H1 (cell line): Measurements from ENCODE around the gene CELF4. TPM values are rescaled to one million over a fixed set of nuclear protein-coding genes. Genes with fewer than 3 reads are reported as not detected.

Source experiments
- CTCF ChIA-PET: fragments of 300-600 bp; sonication (Branson Sonifier 250); formaldehyde crosslinking; loops from one replicate; lab custom pipeline; 2021; ENCODE audit not compliant: partially characterized antibody; lab: Charles Lee
- POLR2A ChIA-PET: fragments of 300-600 bp; sonication (Branson Sonifier 250); formaldehyde crosslinking; loops from one replicate; lab custom pipeline; 2021; ENCODE audit warnings: inconsistent platforms; ENCODE audit not compliant: partially characterized antibody; lab: Charles Lee
- DNase-seq, 2 experiments: peaks; one replicate each; pipeline versions ENCODE4 v3.0.0 to v3.0.0-alpha.2; 2010 to 2022; ENCODE audit warnings: low spot score in 2 of 2, low read depth in 1 of 2, mixed read lengths in 1 of 2
- FAIRE-seq: peaks from 2 replicates; lab custom pipeline; 2011; peaks lifted over from hg19 to GRCh38; lab: Jason Lieb, UNC
- H2AFZ ChIP-seq: 2 replicates; pipeline ENCODE4 v1.8.1; 2012; ENCODE audit warnings: low read length, inconsistent platforms
- H2AK5ac ChIP-seq: 2 replicates; pipeline ENCODE4 v1.6.1; 2013; ENCODE audit warnings: low read depth, low read length
- H2BK120ac ChIP-seq: replicated peaks from 2 replicates; pipeline ENCODE3; 2013; ENCODE audit warnings: low read depth, low read length, inconsistent platforms
- H2BK12ac ChIP-seq: 2 replicates; pipeline ENCODE4 v1.6.1; 2013; ENCODE audit warnings: low read depth, low read length
- H2BK15ac ChIP-seq: 2 replicates; pipeline ENCODE4 v1.6.1; 2013; ENCODE audit warnings: low read length
- H2BK20ac ChIP-seq: 2 replicates; pipeline ENCODE4 v1.6.1; 2013; ENCODE audit warnings: low read length
- H2BK5ac ChIP-seq: 2 replicates; pipeline ENCODE4 v1.6.1; 2013; ENCODE audit warnings: low read depth, low read length
- H3K14ac ChIP-seq: 2 replicates; pipeline ENCODE4 v1.6.1; 2013; ENCODE audit warnings: inconsistent platforms; ENCODE audit not compliant: insufficient read length
- H3K18ac ChIP-seq: 2 replicates; pipeline ENCODE4 v1.6.1; 2013; ENCODE audit warnings: low read length; ENCODE audit errors: extremely low read depth
- H3K23ac ChIP-seq: 2 replicates; pipeline ENCODE4 v1.6.1; 2013; ENCODE audit warnings: inconsistent platforms; ENCODE audit not compliant: insufficient read length
- H3K23me2 ChIP-seq: 2 replicates; pipeline ENCODE4 v1.6.1; 2013; ENCODE audit warnings: low read depth, low read length
- H3K27ac ChIP-seq: 2 replicates; pipeline ENCODE4 v1.6.1; 2011; ENCODE audit warnings: low read depth, low read length, inconsistent platforms
- H3K27me3 ChIP-seq, 4 experiments: replicated peaks in 1 of 4; 1 replicate in 1 of 4; 2 replicates in 3 of 4; pipeline versions ENCODE4 v1.6.1 to v1.8.1; 2011 to 2013; ENCODE audit warnings: low read length in 3 of 4, mild to moderate bottlenecking in 3 of 4, inconsistent platforms in 2 of 4, mixed read lengths in 2 of 4, moderate library complexity in 1 of 4; ENCODE audit not compliant: control insufficient read depth in 3 of 4, insufficient read depth in 3 of 4; ENCODE audit errors: extremely low read depth in 1 of 4
- H3K36me3 ChIP-seq, 4 experiments: 2 replicates each; pipeline versions ENCODE4 v1.6.1 to v1.8.1; 2011 to 2013; ENCODE audit warnings: mild to moderate bottlenecking in 4 of 4, low read length in 3 of 4, moderate library complexity in 2 of 4, control low read depth in 1 of 4, inconsistent platforms in 1 of 4; ENCODE audit not compliant: insufficient read depth in 4 of 4, control insufficient read depth in 2 of 4
- H3K4ac ChIP-seq: replicated peaks from 2 replicates; pipeline ENCODE3; 2013; ENCODE audit warnings: low read length, low read depth, mixed read lengths, inconsistent platforms; ENCODE audit not compliant: insufficient read length
- H3K4me1 ChIP-seq, 4 experiments: replicated peaks in 1 of 4; 1 replicate in 1 of 4; 2 replicates in 3 of 4; pipeline versions ENCODE4 v1.6.1 to v1.8.1; 2011 to 2013; ENCODE audit warnings: low read length in 3 of 4, inconsistent platforms in 2 of 4, mixed read lengths in 1 of 4; ENCODE audit not compliant: insufficient read depth in 4 of 4, control insufficient read depth in 3 of 4
- H3K4me2 ChIP-seq, 2 experiments: 2 replicates each; pipeline versions ENCODE4 v1.6.1 to v1.8.1; 2011 to 2013; ENCODE audit warnings: low read depth in 2 of 2, low read length in 2 of 2, control low read depth in 1 of 2, inconsistent platforms in 1 of 2, mild to moderate bottlenecking in 1 of 2; ENCODE audit not compliant: insufficient read depth in 1 of 2
- H3K4me3 ChIP-seq, 4 experiments: fragments of 200-600, 300-600 bp in 1 of 4; sonication (generic), shearing (Covaris generic), sonication (Bioruptor Twin) in 1 of 4; 2 replicates each; pipeline versions ENCODE4 v1.5.1 to v1.8.1; 2011 to 2016; ENCODE audit warnings: low read length in 4 of 4, low read depth in 3 of 4, control low read depth in 2 of 4, inconsistent platforms in 2 of 4, mild to moderate bottlenecking in 2 of 4, mixed read lengths in 1 of 4, moderate library complexity in 1 of 4; ENCODE audit not compliant: insufficient read depth in 2 of 4; ENCODE audit errors: extremely low read depth in 1 of 4
- H3K56ac ChIP-seq: replicated peaks from 2 replicates; pipeline ENCODE3; 2013; ENCODE audit warnings: low read depth, mild to moderate bottlenecking, mixed read lengths, low read length, inconsistent platforms; ENCODE audit not compliant: insufficient read length
- H3K79me1 ChIP-seq: 2 replicates; pipeline ENCODE4 v1.6.1; 2013; ENCODE audit warnings: low read depth, low read length, control low read depth
- H3K79me2 ChIP-seq, 2 experiments: 2 replicates each; pipeline versions ENCODE4 v1.6.1 to v1.8.1; 2012 to 2013; ENCODE audit warnings: low read length in 2 of 2, mild to moderate bottlenecking in 2 of 2, inconsistent platforms in 1 of 2; ENCODE audit not compliant: insufficient read depth in 2 of 2, control insufficient read depth in 1 of 2
- H3K9ac ChIP-seq, 4 experiments: replicated peaks in 1 of 4; 1 replicate in 1 of 4; 2 replicates in 3 of 4; pipeline versions ENCODE4 v1.6.1 to v1.8.1; 2011 to 2013; ENCODE audit warnings: low read depth in 3 of 4, low read length in 3 of 4, control low read depth in 2 of 4, mild to moderate bottlenecking in 2 of 4, moderate library complexity in 2 of 4, inconsistent platforms in 1 of 4; ENCODE audit errors: extremely low read depth in 1 of 4
- H3K9me3 ChIP-seq, 2 experiments: 2 replicates each; pipeline versions ENCODE4 v1.6.1 to v1.8.1; 2012 to 2013; ENCODE audit warnings: mild to moderate bottlenecking in 2 of 2, moderate library complexity in 2 of 2, control low read depth in 1 of 2, inconsistent platforms in 1 of 2, low read depth in 1 of 2, low read length in 1 of 2, mixed read lengths in 1 of 2; ENCODE audit not compliant: insufficient read depth in 2 of 2
- H4K20me1 ChIP-seq, 2 experiments: replicated peaks in 1 of 2; 2 replicates each; pipeline versions ENCODE3 to v1.8.1; 2011 to 2013; ENCODE audit warnings: inconsistent platforms in 2 of 2, low read length in 2 of 2, mild to moderate bottlenecking in 1 of 2; ENCODE audit not compliant: insufficient read depth in 2 of 2, control insufficient read depth in 1 of 2
- H4K5ac ChIP-seq: 2 replicates; pipeline ENCODE4 v1.6.1; 2013; ENCODE audit warnings: low read length, low read depth, mixed read lengths, inconsistent platforms; ENCODE audit not compliant: insufficient read length
- H4K8ac ChIP-seq: 2 replicates; pipeline ENCODE4 v1.8.0; 2013; ENCODE audit warnings: mild to moderate bottlenecking, moderate library complexity, low read length, inconsistent platforms; ENCODE audit not compliant: insufficient read depth; ENCODE audit errors: extremely low read depth
- H4K91ac ChIP-seq: replicated peaks from 2 replicates; pipeline ENCODE3; 2013; ENCODE audit warnings: low read length, mixed read lengths, inconsistent platforms; ENCODE audit not compliant: insufficient read length
- BRCA1 ChIP-seq: IDR thresholded peaks from 2 replicates; pipeline ENCODE4 v1.6.1; 2012; ENCODE audit warnings: low read depth, low read length, improper control_type of control experiment
- CTBP2 ChIP-seq: IDR thresholded peaks from 2 replicates; pipeline ENCODE4 v1.7.0; 2011; ENCODE audit warnings: borderline replicate concordance, mild to moderate bottlenecking, moderate library complexity, mixed read lengths, low read length; ENCODE audit not compliant: insufficient read depth, insufficient read length
- EP300 ChIP-seq, 2 experiments: IDR thresholded peaks; 1 replicate in 1 of 2; 2 replicates in 1 of 2; pipeline ENCODE4 v1.6.1; 2011 to 2012; ENCODE audit warnings: low read depth in 2 of 2, low read length in 2 of 2, mild to moderate bottlenecking in 2 of 2, borderline replicate concordance in 1 of 2, inconsistent platforms in 1 of 2, moderate library complexity in 1 of 2
- GTF2F1 ChIP-seq: IDR thresholded peaks from 2 replicates; pipeline ENCODE4 v1.6.1; 2012; ENCODE audit warnings: low read depth, low read length, improper control_type of control experiment, borderline replicate concordance
- HDAC2 ChIP-seq, 2 experiments: fragments of 300-600 bp in 1 of 2; sonication (generic) in 1 of 2; IDR thresholded peaks; 2 replicates each; pipeline ENCODE4 v1.6.1; 2011 to 2012; ENCODE audit warnings: low read depth in 2 of 2, low read length in 2 of 2, mild to moderate bottlenecking in 2 of 2, moderate library complexity in 2 of 2, borderline replicate concordance in 1 of 2, inconsistent platforms in 1 of 2
- HDAC6 ChIP-seq: IDR thresholded peaks from one replicate; pipeline ENCODE4 v1.7.1; 2012; ENCODE audit warnings: low read depth, mild to moderate bottlenecking, inconsistent platforms, low read length, moderate library complexity
- KDM4A ChIP-seq: IDR thresholded peaks from one replicate; pipeline ENCODE4 v1.7.1; 2012; ENCODE audit warnings: low read depth, mild to moderate bottlenecking, moderate library complexity, low read length, inconsistent platforms; ENCODE audit not compliant: severe bottlenecking
- KDM5A ChIP-seq: fragments of 200-600 bp; IDR thresholded peaks from 2 replicates; pipeline ENCODE4 v1.7.1; 2012; ENCODE audit warnings: mild to moderate bottlenecking, low read length, inconsistent platforms, mixed read lengths
- PHF8 ChIP-seq: fragments of 200-600 bp; sonication (generic); conservative IDR thresholded peaks from 2 replicates; pipeline ENCODE4 v1.7.1; 2012; ENCODE audit warnings: low read depth, mild to moderate bottlenecking, inconsistent platforms, low read length, moderate library complexity
- POU5F1 ChIP-seq: IDR thresholded peaks from 2 replicates; pipeline ENCODE4 v1.6.1; 2011; ENCODE audit warnings: low read depth, mild to moderate bottlenecking, low read length, moderate library complexity
- SAP30 ChIP-seq: fragments of 300-600 bp; sonication (generic); IDR thresholded peaks from 2 replicates; pipeline ENCODE4 v1.7.1; 2012; ENCODE audit warnings: low read length, moderate library complexity, mild to moderate bottlenecking, inconsistent platforms; ENCODE audit not compliant: insufficient read depth, insufficient replicate concordance
- SUZ12 ChIP-seq: fragments of 200-600 bp; sonication (generic); IDR thresholded peaks from 2 replicates; pipeline ENCODE4 v1.6.1; 2012; ENCODE audit warnings: mild to moderate bottlenecking, inconsistent platforms, low read length, moderate library complexity, mixed read lengths
- ZNF274 ChIP-seq: IDR thresholded peaks from 2 replicates; pipeline ENCODE4 v1.7.0; 2012; ENCODE audit warnings: low read length, borderline replicate concordance; ENCODE audit errors: extremely low read depth
- WGBS, 2 experiments: shearing (Covaris generic) in 1 of 2; methylation state at CpG; one replicate each; pipeline versions ENCODE4 v1.1.6 to v1.1.7; 2013 to 2015; ENCODE audit warnings: low lambda C conversion rate in 2 of 2, mixed read lengths in 2 of 2, inconsistent platforms in 1 of 2, low coverage in 1 of 2, missing lambda C conversion rate in 1 of 2; ENCODE audit not compliant: insufficient replicate concordance in 2 of 2, insufficient coverage in 1 of 2, insufficient read length in 1 of 2; ENCODE audit errors: extremely low coverage in 1 of 2, missing lambda C conversion rate in 1 of 2; 5-methylcytosine and 5-hydroxymethylcytosine counted together
- polyA plus RNA-seq, 7 experiments: library from polyadenylated mRNA; depleted of rRNA in 3 of 7; stranded (reverse) in 5 of 7; unstranded in 2 of 7; fragments of >200 nt in 5 of 7; fragments of 200-250 nt in 2 of 7; gene quantifications; 1 replicate in 5 of 7; 2 replicates in 1 of 7; 4 replicates in 1 of 7; pipeline versions ENCODE4 v1.2.1 to v1.2.3, GENCODE V29; 2011 to 2013; ENCODE audit warnings: missing spikeins in 2 of 7, mixed read lengths in 2 of 7
- total RNA-seq: library from RNA; stranded (reverse); fragmentation: NEBNext Ultra II Directional; extraction: Animal tissue kit (Norgen Biotek cat#: 25700); gene quantifications from 2 replicates; pipeline ENCODE4 v1.2.1, GENCODE V29; 2021

Gene CELF4
- total and polyA plus RNA-seq, 2 of the 8 experiments (the other 6 are each of a cell fraction or from before 2014, with no cell fraction given) = 1.6 to 3.4 TPM

- H3K9ac ChIP-seq = no peak overlapping the region
- no peak for DNase-seq
- no peak overlapping the region for H3K23ac ChIP-seq
- no peak overlapping the region for H3K14ac ChIP-seq
- H3K4ac ChIP-seq = no peak overlapping the region
- 0 out of 7 replicates have a peak, but pooled peaks cover 0 to 2% (median 0%) of the 10 kb centered on the region in 4 experiments for H3K4me1 ChIP-seq
- peaks cover 0 to 4% of the 10 kb centered on the region in 2 experiments for H4K20me1 ChIP-seq
- no peaks in the 10 kb centered on the region; a peak in 1 of 7 replicates for H3K27me3 ChIP-seq
- no peak overlapping the region for H3K4me3 ChIP-seq
- ChIA-PET POLR2A (interaction anchor here (0.6 to 1.1 kb wide), 2 partner anchors 11 to 24 kb away, joined by 3 read pairs; no protein-coding TSS in a partner anchor), CTCF (interaction anchor here (0.9 to 2.2 kb wide), 3 partner anchors 13 to 19 kb away, joined by 3 to 7 read pairs (median 3); no protein-coding TSS in a partner anchor)
- H3K27ac ChIP-seq = no peak overlapping the region
- no peaks in the 10 kb centered on the region for H3K36me3 ChIP-seq
- H2BK12ac ChIP-seq = no peak overlapping the region
- no peak overlapping the region for H2BK20ac ChIP-seq
- H2BK120ac ChIP-seq = no peak overlapping the region
- H2AFZ ChIP-seq = no peak overlapping the region
- no peak overlapping the region for H2AK5ac ChIP-seq
- H3K79me1 ChIP-seq = no peaks in the 10 kb centered on the region
- H2BK15ac ChIP-seq = no peak overlapping the region
- no peak overlapping the region for H2BK5ac ChIP-seq
- no peak overlapping the region for H4K8ac ChIP-seq
- no peaks in the 10 kb centered on the region for H3K9me3 ChIP-seq
- no peak overlapping the region for H3K18ac ChIP-seq
- no peak overlapping the region for H3K56ac ChIP-seq
- H3K79me2 ChIP-seq = no peaks in the 10 kb centered on the region
- no peaks in the 10 kb centered on the region for H3K23me2 ChIP-seq
- H3K4me2 ChIP-seq = no peak overlapping the region
- H4K91ac ChIP-seq = no peak overlapping the region
- no peak for FAIRE-seq
- WGBS, 2 experiments = 89% methylated on average over 3 of the region's 3 CpGs; no CpG with 5 or more reads in 1 of the 2 experiments
- H4K5ac ChIP-seq = no peak overlapping the region
- TF ChIP-seq POU5F1 = no peak
- no peak for TF ChIP-seq EP300 (IDR thresholded peaks at IDR 0.05; ENCODE audit: borderline replicate concordance in 1 of 2, low read depth in 2 of 2, low read length in 2 of 2)
- TF ChIP-seq BRCA1 = no peak
- no peak for TF ChIP-seq HDAC2 (IDR thresholded peaks at IDR 0.05; ENCODE audit: borderline replicate concordance in 1 of 2, low read depth in 2 of 2, low read length in 2 of 2)
- no peak for TF ChIP-seq ZNF274
- no peak for TF ChIP-seq HDAC6
- no peak for TF ChIP-seq GTF2F1
- no peak for TF ChIP-seq SAP30
- no peak for TF ChIP-seq KDM4A
- TF ChIP-seq SUZ12 = no peak
- no peak for TF ChIP-seq KDM5A
- TF ChIP-seq CTBP2 = no peak
- TF ChIP-seq PHF8 = no peak
These were observed 334.3 kb downstream of the CELF4 start for GRCh38 chr18:37231251-37231650.
